Stimulated activated CD8-positive, alpha-beta memory T cell treated with anti-CD3 and anti-CD28 coated beads, Interleukin-4, amount 100 ng/mL, for 4 hours (primary cell): ENCODE results near the gene ATP8A2.

Experiments used
- DNase-seq, 2 donors: peaks; one replicate each; pipeline ENCODE4 v3.0.0-alpha.2; 2020; ENCODE audit warnings: low read depth in 2 of 2, low spot score in 1 of 2

Gene ATP8A2

DNA sequence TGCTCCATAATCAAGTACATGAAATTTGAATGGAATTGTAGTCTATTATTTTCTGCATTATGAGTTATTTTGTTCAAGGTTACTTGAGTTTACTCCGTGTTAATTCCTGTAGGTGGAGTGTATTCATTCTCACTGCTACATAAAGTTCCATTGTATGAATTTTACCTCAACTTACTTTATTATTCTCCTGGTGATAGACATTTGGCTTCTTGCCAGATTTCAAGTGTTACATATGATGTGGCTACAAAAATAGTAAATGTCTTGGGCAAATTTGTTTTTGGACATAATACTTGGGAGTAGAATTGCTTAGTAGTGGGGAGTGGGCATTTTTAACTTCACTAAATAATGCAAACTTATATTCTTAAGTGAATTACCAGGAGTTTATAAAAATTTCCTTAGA lies 351.1 kb downstream of the ATP8A2 start:
- DNase-seq = no peak

- DNase-seq = no peak
These were observed 353.3 kb downstream of the ATP8A2 start for GRCh38 chr13:25725104-25725503.

DNA sequence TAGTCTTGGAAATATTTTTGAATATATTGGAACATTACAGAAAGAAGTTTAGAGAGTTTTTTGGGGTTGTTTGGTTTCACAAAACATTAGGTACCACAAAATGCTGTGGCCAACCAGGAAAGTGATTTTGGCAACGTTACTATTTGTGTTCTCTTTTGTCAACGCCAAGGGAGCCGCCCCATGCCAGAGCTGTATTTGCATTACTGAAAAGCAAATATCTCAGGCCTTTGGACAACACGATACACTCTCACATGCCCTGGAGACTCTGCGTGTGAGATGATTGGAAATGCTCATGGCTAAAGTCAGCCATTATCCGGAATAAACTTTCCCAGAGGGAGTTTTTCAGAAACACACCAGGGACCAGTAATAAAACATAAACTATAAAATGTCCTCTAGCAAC lies 355.5 kb downstream of the ATP8A2 start:
- no peak for DNase-seq

- DNase-seq = no peak
These were observed 356.0 kb downstream of the ATP8A2 start for GRCh38 chr13:25727810-25728209.

- no peak for DNase-seq
These were observed 357.4 kb downstream of the ATP8A2 start for GRCh38 chr13:25729201-25729600.

- DNase-seq = no peak
These were observed 359.3 kb downstream of the ATP8A2 start for GRCh38 chr13:25731037-25731436.

- DNase-seq = no peak
These were observed 359.8 kb downstream of the ATP8A2 start for GRCh38 chr13:25731536-25731935.

- no peak for DNase-seq
These were observed 360.5 kb downstream of the ATP8A2 start for GRCh38 chr13:25732111-25732865.

- DNase-seq = no peak
These were observed 361.3 kb downstream of the ATP8A2 start for GRCh38 chr13:25733001-25733491.

DNA sequence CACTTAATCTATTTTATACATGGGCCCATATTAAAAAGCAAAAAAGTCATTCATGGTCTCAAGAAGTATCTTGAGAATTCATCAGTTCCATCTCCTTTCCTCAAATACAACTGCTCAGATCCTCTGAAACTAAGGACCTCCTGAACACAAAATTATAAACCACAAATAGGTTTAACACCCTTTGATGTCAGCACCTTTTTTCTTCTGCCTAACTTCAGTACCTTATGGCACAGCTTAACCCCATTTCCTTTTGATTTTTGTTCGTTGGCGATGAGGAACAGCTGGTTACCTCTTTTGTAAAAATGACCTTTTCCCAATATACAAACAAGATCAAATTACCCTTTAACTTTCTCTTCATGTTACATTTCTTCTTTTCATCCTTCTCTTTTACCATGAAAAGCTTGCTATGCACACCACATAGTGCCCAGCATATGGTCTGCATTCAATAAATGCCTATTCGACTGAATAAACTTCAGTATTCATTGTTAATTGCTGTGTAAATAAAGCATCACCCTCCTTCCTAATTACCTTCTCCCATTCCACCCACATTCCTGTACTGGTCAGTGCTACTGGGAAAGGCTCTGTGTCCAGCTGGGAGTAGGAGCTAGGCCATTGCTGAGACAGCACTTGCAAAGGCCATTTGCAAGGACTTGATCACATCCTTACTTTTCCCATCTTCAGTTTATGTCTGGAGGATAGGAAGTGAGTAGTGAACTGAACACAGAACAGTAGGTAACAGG lies 362.1 kb downstream of the ATP8A2 start:
- DNase-seq = no peak

GRCh38 chr13:25738342-25739196 lies 366.8 kb downstream of the ATP8A2 start:
- DNase-seq = no peak

DNA sequence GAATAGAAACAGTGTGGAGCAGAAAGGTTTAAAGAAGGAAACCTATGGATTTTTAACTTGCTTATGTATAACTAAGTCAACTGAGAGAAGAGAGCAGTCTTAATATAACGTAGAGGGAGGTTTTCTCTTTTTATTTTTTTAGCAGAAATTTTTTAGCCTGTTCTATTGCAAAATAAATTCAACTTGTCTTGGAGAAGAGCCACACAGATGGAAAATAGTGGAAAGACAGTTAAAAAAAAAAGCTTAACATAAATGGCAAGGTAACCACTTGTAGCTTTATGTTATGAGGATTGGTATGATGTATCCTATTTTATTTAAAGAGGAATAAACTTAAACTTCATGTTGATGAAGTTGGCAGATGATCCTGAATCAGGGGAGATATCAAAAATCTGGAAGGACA lies 367.6 kb downstream of the ATP8A2 start:
- DNase-seq = no peak

DNA sequence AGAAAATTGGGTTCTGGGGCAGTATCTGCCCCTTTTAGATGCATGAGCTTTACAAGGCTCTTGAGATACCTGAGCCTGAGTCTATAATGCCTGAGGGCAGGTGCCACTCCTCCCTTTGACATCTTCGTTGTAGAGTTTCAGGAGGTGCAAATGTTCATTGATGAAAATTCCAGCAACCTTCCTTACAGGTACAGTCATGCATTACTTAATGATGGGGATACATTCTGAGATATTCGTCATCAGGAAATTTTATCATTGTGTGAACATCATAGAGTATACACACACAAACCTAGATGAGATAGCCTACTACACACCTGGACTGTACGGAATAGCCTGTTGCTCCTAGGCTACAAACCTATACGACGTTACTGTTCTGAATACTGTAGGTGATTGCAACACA lies 370.0 kb downstream of the ATP8A2 start:
- no peak for DNase-seq

DNA sequence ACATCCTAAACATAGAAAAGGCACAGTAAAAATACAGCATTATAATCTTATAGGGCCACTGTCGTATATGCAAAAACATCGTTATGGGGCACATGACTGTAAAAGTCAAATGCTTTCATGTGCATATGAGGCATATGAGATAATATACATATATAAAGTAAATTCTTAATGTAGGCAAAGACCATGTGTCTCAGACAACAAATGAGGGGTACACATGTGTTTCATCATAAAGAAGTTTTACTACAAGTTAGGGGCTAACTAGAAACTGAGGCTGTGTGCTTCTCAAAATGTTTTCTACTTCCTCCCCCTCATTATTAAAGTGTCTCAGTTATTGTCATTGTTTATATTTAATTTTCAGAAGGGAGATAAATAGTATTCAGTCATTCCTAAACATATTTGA lies 370.4 kb downstream of the ATP8A2 start:
- no peak for DNase-seq

- no peak for DNase-seq
These were observed 371.6 kb downstream of the ATP8A2 start for GRCh38 chr13:25743421-25743820.

DNA sequence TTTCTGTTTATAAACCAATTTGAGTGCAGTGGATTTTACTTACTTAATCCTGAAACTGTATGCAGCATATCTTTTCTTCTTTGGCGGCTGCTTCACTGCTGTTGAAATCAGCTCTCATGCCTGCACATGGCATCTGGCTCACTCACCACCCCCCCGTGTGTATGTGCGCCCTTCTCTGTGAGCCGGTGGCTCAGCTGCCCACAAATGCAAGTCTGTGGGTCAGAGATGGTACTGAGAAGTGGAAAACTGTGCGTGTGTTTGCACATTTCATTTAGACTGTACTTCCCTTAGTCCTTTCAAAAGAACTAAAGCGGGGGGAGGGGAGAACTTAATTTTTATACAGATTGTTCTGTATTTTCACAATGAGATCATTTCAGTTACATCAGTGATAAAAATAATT lies 372.4 kb downstream of the ATP8A2 start:
- DNase-seq = no peak

DNA sequence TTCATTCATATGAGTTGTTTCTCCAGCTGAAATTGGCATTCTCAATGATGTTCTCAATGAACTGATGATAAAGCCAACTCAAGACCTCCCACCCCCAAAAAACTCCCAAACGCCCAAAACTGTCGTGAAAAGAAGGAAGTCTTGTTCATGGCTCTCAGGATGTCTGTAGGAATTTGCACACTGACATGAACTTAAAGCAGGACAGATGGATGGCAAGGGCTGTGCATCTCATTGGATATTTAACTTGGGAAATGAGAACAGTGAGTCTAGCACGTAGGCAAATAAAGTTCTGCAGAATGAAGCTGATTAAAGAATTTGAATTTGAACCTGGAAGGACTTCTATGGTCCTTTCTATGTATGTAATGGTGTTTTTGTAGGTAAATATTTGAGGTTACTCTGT lies 374.4 kb downstream of the ATP8A2 start:
- no peak for DNase-seq

DNA sequence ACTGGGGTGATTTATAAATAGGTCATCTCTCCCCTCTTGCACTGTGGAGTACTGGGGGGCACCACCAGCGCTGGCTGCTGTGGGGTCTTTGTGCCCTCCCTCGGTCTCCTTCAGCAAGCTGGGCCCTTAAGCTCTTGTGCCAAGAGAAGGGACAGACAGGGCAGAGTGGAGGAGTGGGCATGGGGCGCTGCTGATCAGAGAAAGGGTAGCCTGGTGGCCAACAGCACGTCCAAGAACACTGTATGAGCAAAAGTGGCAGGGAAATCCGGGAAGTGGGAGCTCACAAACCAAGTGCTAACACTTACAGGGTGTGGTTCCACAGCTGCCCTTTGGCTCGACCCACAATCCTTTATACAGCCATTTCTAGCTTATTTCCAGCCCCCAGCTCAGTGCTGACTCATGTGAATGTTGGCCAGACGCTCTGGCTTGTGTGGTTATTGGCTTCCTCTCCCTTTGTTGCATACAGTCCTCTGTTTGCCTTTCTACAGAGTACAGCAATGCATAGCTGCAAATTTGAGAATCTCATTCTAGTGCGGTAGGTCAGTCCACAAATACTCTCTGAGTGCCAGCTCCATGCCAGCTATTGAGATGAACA lies 381.3 kb downstream of the ATP8A2 start:
- no peak for DNase-seq

DNA sequence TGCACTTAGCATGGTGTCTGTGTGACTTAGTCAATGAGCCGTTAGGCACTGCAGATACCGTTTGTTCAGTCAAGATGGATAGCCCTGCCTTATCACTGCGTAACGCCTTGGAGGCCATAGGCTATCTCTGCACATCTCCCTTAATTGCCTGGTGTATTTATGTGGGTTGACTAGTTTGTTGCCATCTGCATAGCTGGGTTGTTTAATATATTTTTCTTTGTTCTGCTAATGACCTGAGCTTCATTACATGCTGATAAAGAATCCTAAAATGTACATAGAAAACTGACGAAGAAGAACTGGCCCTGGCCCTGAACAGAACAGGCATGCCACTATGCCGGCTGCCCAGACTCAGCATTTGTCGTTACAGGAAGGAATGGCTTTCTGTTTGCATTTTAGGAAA lies 382.2 kb downstream of the ATP8A2 start:
- no peak for DNase-seq

- no peak for DNase-seq
These were observed 384.5 kb downstream of the ATP8A2 start for GRCh38 chr13:25756251-25756650.

DNA sequence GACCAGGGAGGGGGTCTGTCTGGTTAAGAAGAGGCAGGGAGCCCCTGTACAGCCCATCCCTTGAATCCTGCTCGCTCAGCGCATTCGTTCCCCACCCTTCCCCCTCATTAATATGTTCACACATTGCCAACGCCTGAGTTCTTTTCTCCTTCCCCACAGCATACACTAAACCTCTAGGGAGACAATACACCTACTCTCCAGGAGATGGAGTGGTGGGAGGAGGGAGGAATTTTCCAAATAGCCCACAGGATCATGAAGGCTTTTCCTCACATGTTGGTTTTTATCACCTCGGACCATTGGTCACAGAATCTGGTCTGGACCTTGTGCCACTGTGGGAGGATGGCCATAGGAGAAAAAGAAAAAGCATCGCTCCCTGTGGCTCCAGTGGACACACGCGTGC lies 385.1 kb downstream of the ATP8A2 start:
- no peak for DNase-seq
